ENCODE measurements around the gene CCDC85C.

Gene CCDC85C

DNA sequence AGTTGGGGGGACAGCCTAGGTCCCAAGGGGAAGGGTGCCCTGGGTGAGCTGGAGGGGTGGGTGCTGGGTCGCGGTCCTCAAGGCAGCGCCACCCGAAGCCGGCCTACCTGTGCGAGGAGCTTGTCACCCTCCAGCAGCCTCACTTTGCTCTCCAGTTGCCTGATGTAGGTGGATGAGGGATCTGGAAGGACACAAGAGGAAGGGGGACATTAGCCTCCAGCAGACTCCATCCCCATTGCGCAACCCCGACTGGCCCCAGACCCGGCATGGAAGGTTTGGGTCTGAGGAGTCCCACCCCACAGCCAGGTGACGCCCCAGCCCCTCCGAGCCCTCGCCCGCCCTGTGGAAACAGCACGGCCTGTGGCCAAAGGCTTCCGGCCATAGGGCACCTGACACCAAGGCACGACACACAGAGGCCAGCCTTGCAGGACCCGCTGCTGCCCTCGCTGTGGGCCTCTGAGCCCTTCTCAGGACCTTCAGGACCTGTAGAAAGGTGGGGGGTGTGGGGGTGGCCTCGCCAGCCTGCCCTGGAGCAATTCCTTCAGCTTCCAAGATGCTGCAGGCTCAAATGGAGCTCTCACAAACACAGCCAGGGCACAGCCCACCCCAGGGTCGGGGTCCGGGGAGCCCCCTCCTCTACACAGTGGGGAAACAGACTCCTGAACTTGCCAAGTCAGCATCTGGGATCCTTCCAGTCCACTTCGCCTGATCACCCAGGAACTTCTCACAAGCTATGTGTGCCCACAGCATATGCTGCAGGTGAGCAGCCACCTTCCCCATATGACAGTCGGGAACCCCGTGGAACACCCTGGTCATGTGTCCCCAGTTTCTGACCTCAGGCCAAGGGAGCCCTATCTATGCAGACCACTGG is 67.9 kb downstream of the CCDC85C start:
- no peak for DNase-seq

GRCh38 chr14:99535448-99535847 is 68.6 kb downstream of the CCDC85C start:
- no peak for DNase-seq

DNA sequence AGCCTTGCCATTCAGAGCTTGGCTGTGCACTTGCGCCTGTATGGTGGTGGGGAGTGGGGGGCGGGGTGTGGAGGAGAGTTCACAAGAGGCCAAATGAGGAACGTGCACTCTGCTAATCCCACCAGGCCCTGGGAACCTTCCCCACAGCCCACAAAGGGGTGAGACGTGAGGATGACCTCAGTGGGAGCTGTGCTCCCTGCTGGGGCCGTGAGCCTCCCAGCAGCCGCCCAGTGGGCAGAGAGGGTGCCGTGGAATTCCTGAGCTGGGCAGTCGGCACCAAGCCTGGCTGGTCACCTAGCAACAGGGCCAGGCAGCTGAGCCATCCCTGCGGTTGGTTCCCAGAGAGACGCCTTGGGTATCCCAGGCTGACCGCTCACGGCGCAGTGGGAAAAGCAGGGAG is 69.1 kb downstream of the CCDC85C start:
- no peak for DNase-seq

DNA sequence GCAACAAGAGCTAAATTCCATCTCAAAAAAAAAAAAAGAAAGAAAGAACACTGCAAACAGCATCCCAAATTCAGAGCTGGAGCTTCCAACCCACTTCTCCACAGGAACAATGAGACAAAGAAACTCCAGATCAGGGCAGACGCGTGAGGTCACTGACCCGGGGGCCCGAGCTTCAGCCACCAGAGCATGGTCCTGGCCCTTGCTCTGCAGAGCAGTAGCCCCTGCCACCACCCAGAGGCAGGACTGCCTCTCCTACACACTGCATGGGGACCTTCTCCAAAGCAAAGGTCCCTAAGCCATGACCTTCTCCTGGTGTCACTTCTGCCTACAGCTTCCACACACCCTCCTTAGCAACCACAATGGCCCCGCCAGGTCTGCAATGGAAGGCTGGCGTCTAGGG is 69.7 kb downstream of the CCDC85C start:
- no peak for DNase-seq

- no peak for DNase-seq
These were observed 71.7 kb downstream of the CCDC85C start for GRCh38 chr14:99532310-99532709.

DNA sequence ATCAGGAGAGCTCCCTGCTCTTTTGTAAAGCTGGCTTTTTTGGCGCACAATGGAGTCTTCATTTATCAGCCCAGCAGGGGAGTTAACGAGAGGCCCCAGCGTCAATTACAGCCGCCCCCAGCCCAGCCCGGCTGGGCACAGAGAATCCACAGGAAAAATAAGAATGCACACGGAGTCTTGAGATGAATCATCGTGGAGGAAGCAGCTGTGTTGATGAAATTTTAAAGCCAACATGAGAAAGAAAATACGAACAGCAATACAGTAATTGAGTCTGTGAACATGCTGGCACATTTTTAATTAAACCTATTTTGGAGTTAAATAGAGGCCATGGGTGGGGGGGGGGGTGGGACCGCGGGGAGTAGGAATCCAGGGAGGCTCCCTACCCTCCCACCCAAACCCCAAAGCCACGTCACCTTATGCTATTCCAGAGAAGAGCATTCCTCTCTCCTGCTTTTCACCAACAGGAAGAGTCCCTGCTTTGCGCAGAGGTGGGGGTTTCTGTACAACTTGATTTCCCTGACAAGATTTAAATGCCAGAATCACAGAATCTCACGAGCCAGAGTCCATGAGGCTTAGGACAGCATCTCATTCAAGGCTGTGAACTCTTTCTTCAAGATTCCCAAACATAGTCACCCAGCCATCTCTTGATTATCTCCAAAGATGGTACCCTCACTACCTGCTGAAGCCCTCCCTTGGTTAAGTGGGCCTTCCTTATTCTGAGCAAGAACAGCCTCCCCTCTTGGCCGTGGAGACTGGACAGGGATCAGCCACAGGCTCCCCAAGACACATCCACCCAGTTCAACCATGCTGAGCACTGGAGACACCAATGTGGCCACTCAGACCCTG is 72.5 kb downstream of the CCDC85C start:
- DNase-seq: no peak

- DNase-seq: no peak
These were observed 73.4 kb downstream of the CCDC85C start for GRCh38 chr14:99530407-99531155.

DNA sequence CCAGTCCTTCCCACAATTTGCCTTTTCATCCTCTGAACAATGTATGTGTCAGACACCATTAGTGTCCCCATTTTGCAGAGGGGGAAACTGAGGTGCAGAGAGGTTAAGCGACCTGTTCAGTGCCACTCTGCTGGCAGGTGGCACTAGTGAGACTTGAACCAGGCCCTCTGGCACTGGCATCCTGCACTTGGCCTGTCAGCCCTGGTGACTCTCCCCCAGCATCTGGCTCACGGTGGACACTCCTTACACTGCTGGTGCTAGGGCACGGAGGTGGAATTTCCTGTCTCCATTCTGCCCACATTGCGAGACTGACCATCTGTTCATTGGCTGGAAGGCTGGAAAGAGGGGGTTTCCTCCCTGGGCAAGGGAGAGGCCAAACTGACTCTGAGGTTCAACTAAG is 74.1 kb downstream of the CCDC85C start:
- DNase-seq: no peak

- DNase-seq: no peak
These were observed 76.5 kb downstream of the CCDC85C start for GRCh38 chr14:99527427-99528076.

DNA sequence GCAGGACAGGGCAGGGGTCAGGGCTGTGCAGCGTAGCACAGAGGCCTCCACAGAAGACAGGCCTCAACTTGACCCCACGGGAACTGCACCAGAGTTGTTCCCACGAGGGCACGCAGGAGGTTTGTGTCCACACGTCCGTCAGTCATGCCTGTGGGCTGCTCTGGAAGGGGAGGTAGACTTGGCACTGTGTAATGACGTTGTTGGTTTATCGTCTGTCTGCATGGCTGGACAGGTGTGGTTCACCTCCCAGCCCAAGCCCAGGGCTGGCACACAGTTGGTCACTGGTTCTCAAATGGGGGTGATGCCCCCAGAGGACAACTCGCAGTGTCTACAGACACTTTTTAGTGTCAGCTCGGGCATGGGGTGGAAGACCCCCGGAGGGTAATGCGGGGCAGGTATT is 77.0 kb downstream of the CCDC85C start:
- no peak for DNase-seq

DNA sequence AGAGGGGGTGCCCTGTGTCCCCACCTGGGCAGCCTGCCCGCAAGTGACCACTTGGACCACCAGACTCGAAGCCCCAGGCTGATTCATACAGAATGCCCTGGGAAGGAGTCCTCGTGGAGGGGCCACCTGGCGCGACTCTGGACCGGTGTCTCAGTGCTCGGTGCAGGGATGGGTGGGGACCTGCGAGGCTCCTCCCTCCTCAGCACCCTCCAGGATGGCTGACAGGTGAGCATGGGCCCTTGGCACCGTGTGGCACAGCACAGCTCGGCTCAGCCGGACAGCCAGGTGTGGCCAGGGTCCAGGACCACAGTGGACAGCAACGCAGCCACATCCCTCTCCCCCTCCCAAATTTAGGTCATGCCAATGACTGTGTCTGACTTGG is 78.3 kb downstream of the CCDC85C start:
- no peak for DNase-seq

- no peak for DNase-seq
These were observed 79.0 kb downstream of the CCDC85C start for GRCh38 chr14:99524804-99525698.

DNA sequence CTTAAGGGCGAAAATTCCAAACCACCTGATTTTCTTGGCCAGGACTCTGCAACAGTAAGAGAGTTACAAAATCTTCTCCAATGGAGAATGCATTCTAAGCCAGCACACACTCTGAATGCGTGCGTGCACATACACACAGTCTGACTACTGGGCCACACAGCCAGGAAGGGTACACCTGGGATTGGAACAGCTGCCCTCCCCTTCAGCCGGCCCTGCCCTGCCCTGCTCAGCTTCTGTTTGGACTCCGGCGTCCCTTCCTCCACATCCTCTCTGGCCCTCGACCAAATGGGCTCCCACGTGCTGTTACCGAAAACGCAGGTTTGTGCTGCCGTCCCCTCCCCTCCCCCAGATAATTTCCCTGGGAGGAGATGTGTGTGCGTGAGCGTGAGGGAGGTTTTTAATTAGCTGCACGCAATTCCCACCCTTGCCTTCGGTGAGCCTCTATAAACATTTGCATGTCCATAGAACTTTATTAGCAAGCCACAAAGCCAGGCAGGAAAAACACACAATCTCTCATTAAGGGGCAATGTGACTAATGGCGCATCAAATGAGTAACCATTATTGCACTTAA is 79.8 kb downstream of the CCDC85C start:
- DNase-seq: no peak

DNA sequence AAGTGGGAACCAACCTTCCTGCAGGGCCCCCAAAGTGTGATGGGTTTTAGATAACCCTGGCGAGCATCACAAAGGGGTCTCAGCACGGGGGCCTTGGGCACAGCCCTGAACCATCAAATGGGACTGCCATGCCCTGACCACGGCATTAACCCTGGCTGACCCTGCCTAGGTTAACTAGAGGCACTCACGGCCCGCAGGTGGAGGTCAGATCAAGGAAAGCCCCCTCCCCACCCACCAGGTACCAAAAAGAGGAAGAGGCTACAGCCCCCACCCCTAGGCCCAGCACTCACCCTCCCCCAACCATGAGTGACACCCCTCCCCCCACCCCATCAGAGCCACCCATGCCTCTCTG is 80.3 kb downstream of the CCDC85C start:
- no peak for DNase-seq

DNA sequence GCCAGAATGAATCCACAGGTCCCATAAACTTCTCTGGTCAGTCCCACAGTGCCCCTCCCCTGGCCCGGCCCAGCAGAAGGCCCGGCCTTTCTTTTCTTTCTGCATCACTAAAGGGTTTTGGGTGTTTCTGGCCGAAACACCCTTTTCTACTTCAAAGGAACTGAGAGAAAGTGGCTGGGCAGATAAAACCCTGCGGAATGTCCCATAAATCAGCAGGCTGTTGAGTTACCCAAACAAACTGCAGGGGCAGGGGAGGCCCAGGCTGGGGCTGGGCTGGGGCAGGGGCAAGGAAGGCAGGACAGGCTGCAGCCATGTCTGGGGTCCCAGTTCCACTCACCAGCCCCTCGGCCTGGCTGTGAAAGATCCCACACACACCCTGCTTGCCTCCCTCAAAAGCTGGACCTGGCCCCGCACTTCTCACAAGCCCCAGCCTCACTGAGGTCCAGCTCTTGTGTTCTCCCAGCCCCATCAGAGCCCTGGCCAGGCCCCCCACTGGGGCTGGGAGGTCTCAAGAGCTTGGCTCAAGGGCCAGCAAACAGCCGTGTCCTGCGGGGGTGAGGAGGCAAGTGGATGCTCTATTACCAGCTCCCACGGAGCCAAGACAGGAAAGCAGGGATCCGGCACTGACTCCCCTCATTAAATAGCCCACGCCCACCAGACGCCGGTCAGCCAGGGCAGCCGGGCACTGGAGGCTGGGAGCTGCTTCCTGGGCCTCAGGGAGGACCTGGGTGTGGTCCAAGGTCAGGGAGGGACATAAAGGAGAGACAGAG is 80.9 kb downstream of the CCDC85C start:
- no peak for DNase-seq

DNA sequence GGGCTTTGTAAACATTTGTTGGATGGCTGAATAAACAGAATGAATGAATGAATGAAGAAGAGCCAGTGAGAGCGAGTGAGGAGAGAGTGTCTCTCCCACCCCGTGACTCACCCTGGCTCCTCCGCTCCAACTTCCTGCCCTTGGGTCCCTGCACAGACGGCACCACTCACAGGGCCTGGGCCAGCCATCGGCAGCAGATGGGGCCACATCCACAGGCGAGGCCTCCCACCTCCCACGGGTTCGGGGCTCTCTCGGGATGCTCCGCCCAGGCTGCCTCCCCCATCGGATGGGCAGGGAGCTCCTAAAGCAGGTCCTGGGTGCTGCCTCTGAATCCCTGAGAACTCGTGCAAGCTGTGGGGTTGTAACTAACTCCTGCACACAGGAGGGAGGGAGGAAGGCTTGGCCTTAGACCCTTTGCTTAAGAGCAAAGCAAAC is 81.5 kb downstream of the CCDC85C start:
- no peak for DNase-seq

DNA sequence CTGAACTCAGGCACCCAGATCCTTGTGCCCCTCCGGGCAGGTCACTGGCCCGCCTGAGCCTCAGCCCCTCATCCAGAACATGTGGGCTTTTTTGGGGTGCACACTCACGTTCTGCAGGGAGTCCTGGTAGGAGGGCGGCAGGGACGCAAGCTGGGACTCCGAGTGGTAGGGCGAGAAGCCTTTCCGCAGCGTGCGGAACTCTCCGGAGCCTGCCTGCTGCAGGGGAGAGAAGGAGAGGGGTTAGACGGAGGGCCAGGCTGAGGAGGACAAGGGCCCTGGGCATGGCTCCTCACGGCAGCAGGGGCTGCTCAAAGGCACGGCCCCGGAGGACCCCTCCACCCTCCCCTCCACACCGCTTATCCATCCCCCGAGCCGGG is 82.0 kb downstream of the CCDC85C start:
- no peak for DNase-seq

- DNase-seq: no peak
These were observed 82.6 kb downstream of the CCDC85C start for GRCh38 chr14:99521176-99522024.

GRCh38 chr14:99520571-99521081 is 83.4 kb downstream of the CCDC85C start:
- no peak for DNase-seq

All from activated CD4-positive, alpha-beta T cell treated with anti-CD3 and anti-CD28 coated beads for 4 hours (primary cell).